ENCODE results near the gene NTM.

DNA sequence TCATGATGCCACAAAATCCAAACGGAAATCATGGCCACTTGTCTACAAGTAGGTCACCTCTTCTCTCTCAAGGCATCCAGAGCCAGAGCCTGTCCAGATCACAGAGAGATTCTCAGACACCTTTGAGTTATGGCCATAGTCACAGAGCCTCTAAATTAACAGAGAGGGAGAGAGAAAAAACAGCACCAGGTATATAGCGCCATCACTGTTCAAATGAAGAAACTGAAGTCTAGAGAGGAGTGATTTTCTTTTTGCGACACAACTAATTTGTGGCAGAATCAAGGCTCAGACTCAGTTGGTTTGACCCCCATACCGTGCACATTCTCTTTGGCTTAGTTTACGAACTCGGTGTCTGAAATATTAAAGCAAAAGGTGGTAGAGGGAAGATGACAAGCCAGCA lies 512.9 kb downstream of the NTM start:
- TF ChIP-seq, protein P1, sequence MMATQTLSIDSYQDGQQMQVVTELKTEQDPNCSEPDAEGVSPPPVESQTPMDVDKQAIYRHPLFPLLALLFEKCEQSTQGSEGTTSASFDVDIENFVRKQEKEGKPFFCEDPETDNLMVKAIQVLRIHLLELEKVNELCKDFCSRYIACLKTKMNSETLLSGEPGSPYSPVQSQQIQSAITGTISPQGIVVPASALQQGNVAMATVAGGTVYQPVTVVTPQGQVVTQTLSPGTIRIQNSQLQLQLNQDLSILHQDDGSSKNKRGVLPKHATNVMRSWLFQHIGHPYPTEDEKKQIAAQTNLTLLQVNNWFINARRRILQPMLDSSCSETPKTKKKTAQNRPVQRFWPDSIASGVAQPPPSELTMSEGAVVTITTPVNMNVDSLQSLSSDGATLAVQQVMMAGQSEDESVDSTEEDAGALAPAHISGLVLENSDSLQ (IDR thresholded peaks at IDR 0.05): no peak
- TF ChIP-seq FOXK2 (IDR thresholded peaks at IDR 0.05) (no peak), BHLHE40 (IDR thresholded peaks at IDR 0.05; ENCODE audit: borderline replicate concordance) (no peak)
